ENCODE measurements around the gene CST4. TPM values are rescaled to one million over a fixed set of nuclear protein-coding genes. Genes with fewer than 3 reads are reported as not detected.
"Not testable (repeated sequence)": the region's sequence is repeated elsewhere in the genome, so short reads cannot be mapped to it uniquely, and the experiment has no call there.

CST4 gene
- total RNA-seq, 2 donors from 2014 or later, result not detected

- Mint-ChIP-seq H3K4me1 (no peaks in the 10 kb centered on the region), H3K9me3 (no peaks in the 10 kb centered on the region), H3K27me3 (peaks cover 30% of the 10 kb centered on the region), H3K4me3 (no peak overlapping the region), H3K36me3 (ENCODE audit: low read depth) (no peaks in the 10 kb centered on the region), H3K27ac (no peak overlapping the region)
- ATAC-seq (replicated peaks), result no peak
These were observed 51.9 kb downstream of the CST4 start for GRCh38 chr20:23636908-23637281.

- no peaks in the 10 kb centered on the region for H3K36me3 Mint-ChIP-seq (ENCODE audit: low read depth)
- H3K4me3 Mint-ChIP-seq, result no peak overlapping the region
- no peaks in the 10 kb centered on the region for H3K9me3 Mint-ChIP-seq
These were observed 52.5 kb downstream of the CST4 start for GRCh38 chr20:23636182-23636907.

GRCh38 chr20:23635768-23636090 lies 53.1 kb downstream of the CST4 start:
- H3K27ac Mint-ChIP-seq, result not testable (repeated sequence)

More at GRCh38 chr20:23636182-23636907, 52.5 kb downstream of the CST4 start:
- no peak for ATAC-seq (replicated peaks)
- no peak overlapping the region for H3K27ac Mint-ChIP-seq
- no peaks in the 10 kb centered on the region for H3K4me1 Mint-ChIP-seq
- peaks cover 30% of the 10 kb centered on the region for H3K27me3 Mint-ChIP-seq

More at GRCh38 chr20:23635768-23636090, 53.1 kb downstream of the CST4 start:
- H3K4me3 Mint-ChIP-seq; ATAC-seq (replicated peaks); H3K4me1 Mint-ChIP-seq; H3K36me3 Mint-ChIP-seq (ENCODE audit: low read depth); H3K9me3 Mint-ChIP-seq: not testable (repeated sequence)
- H3K27me3 Mint-ChIP-seq, result peaks cover 28% of the 10 kb centered on the region

Other genes starting within 250 kb of the CST4 start
- gene CSTL1, start 249.4 kb downstream of the CST4 start, total RNA-seq, result not detected
- gene CST11, start 236.2 kb downstream of the CST4 start, total RNA-seq, result not detected
- gene CST8, start 197.9 kb downstream of the CST4 start, total RNA-seq, result under 1 TPM in 1 of 2 donors, not detected in 1; 0.29 TPM
- gene CST9L, start 120.6 kb downstream of the CST4 start, total RNA-seq, result not detected
- not detected for gene CST9, start 83.1 kb downstream of the CST4 start, total RNA-seq
- gene CST3, start 51.1 kb downstream of the CST4 start, total RNA-seq, result not detected
- gene CST1, start 61.9 kb upstream of the CST4 start, total RNA-seq, result not detected
- not detected for gene CST2, start 137.7 kb upstream of the CST4 start, total RNA-seq
- not detected for gene CST5, start 190.7 kb upstream of the CST4 start, total RNA-seq

Data from activated T-helper 17 cell treated with anti-CD3 and anti-CD28 coated beads, Interleukin-2, amount 50 U/mL, for 72 hours (primary cell).